Effector memory CD8-positive, alpha-beta T cell (primary cell): Measurements from ENCODE around the gene DENND1A.

Experiments used
- ATAC-seq: fragments of 150-1000 bp; cut with Tn5 transposase; replicated peaks from 2 replicates; pipeline ENCODE4 v1.10.0; 2021; ENCODE audit warnings: mild to moderate bottlenecking, moderate library complexity
- DNase-seq, 3 experiments: peaks; one replicate each; pipeline ENCODE4 v3.0.0; 2021
- H3K27ac Mint-ChIP-seq, 2 donors: one replicate each; pipeline ENCODE4 v1.8.0; 2022; ENCODE audit warnings: mild to moderate bottlenecking in 2 of 2, mixed read lengths in 2 of 2, moderate library complexity in 2 of 2
- H3K27me3 Mint-ChIP-seq, 2 donors: one replicate each; pipeline ENCODE4 v1.8.0; 2022; ENCODE audit warnings: mixed read lengths in 2 of 2
- H3K36me3 Mint-ChIP-seq: one replicate; pipeline ENCODE4 v1.8.0; 2022; ENCODE audit warnings: mild to moderate bottlenecking, moderate library complexity, mixed read lengths; ENCODE audit not compliant: insufficient read depth
- H3K4me1 Mint-ChIP-seq, 2 donors: one replicate each; pipeline ENCODE4 v1.8.0; 2022; ENCODE audit warnings: low read depth in 2 of 2, mixed read lengths in 2 of 2
- H3K4me3 Mint-ChIP-seq, 2 donors: one replicate each; pipeline ENCODE4 v1.8.0; 2022; ENCODE audit warnings: mild to moderate bottlenecking in 2 of 2, mixed read lengths in 2 of 2, moderate library complexity in 2 of 2
- H3K9me3 Mint-ChIP-seq, 2 donors: one replicate each; pipeline ENCODE4 v1.8.0; 2022; ENCODE audit warnings: mixed read lengths in 2 of 2

Gene DENND1A

GRCh38 chr9:123419721-123420591, 510.0 kb downstream of the DENND1A start:
- Mint-ChIP-seq H3K36me3 (peaks cover 3% of the 10 kb centered on the region), H3K9me3 (no peaks in the 10 kb centered on the region), H3K27me3 (no peaks in the 10 kb centered on the region), H3K4me1 (no peaks in the 10 kb centered on the region), H3K4me3 (no peak overlapping the region), H3K27ac (no peak overlapping the region)
- DNase-seq = no peak
- ATAC-seq = no peak

- ATAC-seq = no peak
- no peaks in the 10 kb centered on the region for H3K27me3 Mint-ChIP-seq
- H3K27ac Mint-ChIP-seq = no peak overlapping the region
- no peaks in the 10 kb centered on the region for H3K4me1 Mint-ChIP-seq
- no peak for DNase-seq
- no peak overlapping the region for H3K4me3 Mint-ChIP-seq
- H3K36me3 Mint-ChIP-seq = peaks cover 6% of the 10 kb centered on the region
- no peaks in the 10 kb centered on the region for H3K9me3 Mint-ChIP-seq
These were observed 510.8 kb downstream of the DENND1A start for GRCh38 chr9:123419091-123419490.

- H3K4me3 Mint-ChIP-seq = no peak overlapping the region
These were observed 511.4 kb downstream of the DENND1A start for GRCh38 chr9:123418506-123418905.

GRCh38 chr9:123418052-123418430, 511.9 kb downstream of the DENND1A start:
- H3K36me3 Mint-ChIP-seq = peaks cover 6% of the 10 kb centered on the region
- no peak for ATAC-seq
- no peak for DNase-seq
- H3K4me1 Mint-ChIP-seq = no peaks in the 10 kb centered on the region
- no peaks in the 10 kb centered on the region for H3K27me3 Mint-ChIP-seq
- H3K4me3 Mint-ChIP-seq = no peak overlapping the region
- H3K27ac Mint-ChIP-seq = no peak overlapping the region
- no peaks in the 10 kb centered on the region for H3K9me3 Mint-ChIP-seq

More at GRCh38 chr9:123418506-123418905, 511.4 kb downstream of the DENND1A start:
- no peaks in the 10 kb centered on the region for H3K27me3 Mint-ChIP-seq
- no peaks in the 10 kb centered on the region for H3K9me3 Mint-ChIP-seq
- ATAC-seq = no peak
- no peak for DNase-seq
- no peak overlapping the region for H3K27ac Mint-ChIP-seq
- H3K4me1 Mint-ChIP-seq = no peaks in the 10 kb centered on the region
- H3K36me3 Mint-ChIP-seq = peaks cover 6% of the 10 kb centered on the region

- no peak overlapping the region for H3K27ac Mint-ChIP-seq
- H3K27me3 Mint-ChIP-seq = no peaks in the 10 kb centered on the region
These were observed 512.5 kb downstream of the DENND1A start for GRCh38 chr9:123417289-123418051.

GRCh38 chr9:123416176-123416575, 513.8 kb downstream of the DENND1A start:
- no peak for ATAC-seq
- no peaks in the 10 kb centered on the region for H3K9me3 Mint-ChIP-seq
- H3K27ac Mint-ChIP-seq = peak overlapping the region in 1 of 2 donors; percentile 7
- no peaks in the 10 kb centered on the region for H3K4me1 Mint-ChIP-seq
- DNase-seq = no peak
- peaks cover 6% of the 10 kb centered on the region for H3K36me3 Mint-ChIP-seq
- no peak overlapping the region for H3K4me3 Mint-ChIP-seq
- H3K27me3 Mint-ChIP-seq = no peaks in the 10 kb centered on the region

More at GRCh38 chr9:123417289-123418051, 512.5 kb downstream of the DENND1A start:
- ATAC-seq = no peak
- H3K36me3 Mint-ChIP-seq = peaks cover 6% of the 10 kb centered on the region
- DNase-seq = no peak
- H3K9me3 Mint-ChIP-seq = no peaks in the 10 kb centered on the region
- no peak overlapping the region for H3K4me3 Mint-ChIP-seq
- no peaks in the 10 kb centered on the region for H3K4me1 Mint-ChIP-seq

GRCh38 chr9:123414936-123415930, 514.7 kb downstream of the DENND1A start:
- ATAC-seq (no peak), DNase-seq (no peak)
- peaks cover 4% of the 10 kb centered on the region for H3K36me3 Mint-ChIP-seq
- H3K4me1 Mint-ChIP-seq = no peaks in the 10 kb centered on the region
- H3K27ac Mint-ChIP-seq = no peak overlapping the region
- no peaks in the 10 kb centered on the region for H3K9me3 Mint-ChIP-seq
- H3K27me3 Mint-ChIP-seq = no peaks in the 10 kb centered on the region
- no peak overlapping the region for H3K4me3 Mint-ChIP-seq

- no peak for ATAC-seq
These were observed 515.7 kb downstream of the DENND1A start for GRCh38 chr9:123414204-123414603.

GRCh38 chr9:123412171-123412820, 517.6 kb downstream of the DENND1A start:
- peaks cover 0 to 3% of the 10 kb centered on the region in 2 donors for H3K4me1 Mint-ChIP-seq
- H3K4me3 Mint-ChIP-seq = no peak overlapping the region
- no peaks in the 10 kb centered on the region for H3K9me3 Mint-ChIP-seq
- no peaks in the 10 kb centered on the region for H3K27me3 Mint-ChIP-seq
- ATAC-seq (no peak), DNase-seq (no peak)
- H3K36me3 Mint-ChIP-seq = peaks cover 4% of the 10 kb centered on the region
- H3K27ac Mint-ChIP-seq = peak overlapping the region in 1 of 2 donors; percentile 64

More at GRCh38 chr9:123414204-123414603, 515.7 kb downstream of the DENND1A start:
- H3K27ac Mint-ChIP-seq = peak overlapping the region in 1 of 2 donors; percentile 62
- no peaks in the 10 kb centered on the region for H3K27me3 Mint-ChIP-seq
- no peak for DNase-seq
- peaks cover 4% of the 10 kb centered on the region for H3K36me3 Mint-ChIP-seq
- no peak overlapping the region for H3K4me3 Mint-ChIP-seq
- H3K4me1 Mint-ChIP-seq = no peaks in the 10 kb centered on the region
- no peaks in the 10 kb centered on the region for H3K9me3 Mint-ChIP-seq

GRCh38 chr9:123411636-123412035, 518.3 kb downstream of the DENND1A start:
- H3K9me3 Mint-ChIP-seq = no peaks in the 10 kb centered on the region
- no peaks in the 10 kb centered on the region for H3K27me3 Mint-ChIP-seq
- peak overlapping the region in 1 of 2 donors; percentile 64 for H3K27ac Mint-ChIP-seq
- DNase-seq (no peak), ATAC-seq (no peak)
- H3K36me3 Mint-ChIP-seq = peaks cover 4% of the 10 kb centered on the region
- H3K4me1 Mint-ChIP-seq = peaks cover 0 to 4% of the 10 kb centered on the region in 2 donors
- no peak overlapping the region for H3K4me3 Mint-ChIP-seq

- Mint-ChIP-seq H3K4me1 (peaks cover 0 to 5% of the 10 kb centered on the region in 2 donors), H3K9me3 (no peaks in the 10 kb centered on the region), H3K36me3 (peaks cover 4% of the 10 kb centered on the region), H3K27me3 (no peaks in the 10 kb centered on the region), H3K4me3 (no peak overlapping the region), H3K27ac (peak overlapping the region in 1 of 2 donors; percentile 55)
- DNase-seq (no peak), ATAC-seq (no peak)
These were observed 518.7 kb downstream of the DENND1A start for GRCh38 chr9:123411191-123411590.

- Mint-ChIP-seq H3K27me3 (no peaks in the 10 kb centered on the region), H3K4me1 (peaks cover 0 to 5% of the 10 kb centered on the region in 2 donors), H3K27ac (no peak overlapping the region), H3K36me3 (peaks cover 4% of the 10 kb centered on the region), H3K4me3 (no peak overlapping the region), H3K9me3 (no peaks in the 10 kb centered on the region)
- ATAC-seq (no peak), DNase-seq (no peak)
These were observed 519.5 kb downstream of the DENND1A start for GRCh38 chr9:123410281-123410910.
